ENCODE results near the gene LONP1. TPM values are rescaled to one million over a fixed set of nuclear protein-coding genes. Genes with fewer than 3 reads are reported as not detected.
"Not testable (repeated sequence)": the region's sequence is repeated elsewhere in the genome, so short reads cannot be mapped to it uniquely, and the experiment has no call there.

Gene LONP1
- total and polyA plus RNA-seq, 8 donors, result 23.3 to 63.9 (median 39.4) TPM

DNA sequence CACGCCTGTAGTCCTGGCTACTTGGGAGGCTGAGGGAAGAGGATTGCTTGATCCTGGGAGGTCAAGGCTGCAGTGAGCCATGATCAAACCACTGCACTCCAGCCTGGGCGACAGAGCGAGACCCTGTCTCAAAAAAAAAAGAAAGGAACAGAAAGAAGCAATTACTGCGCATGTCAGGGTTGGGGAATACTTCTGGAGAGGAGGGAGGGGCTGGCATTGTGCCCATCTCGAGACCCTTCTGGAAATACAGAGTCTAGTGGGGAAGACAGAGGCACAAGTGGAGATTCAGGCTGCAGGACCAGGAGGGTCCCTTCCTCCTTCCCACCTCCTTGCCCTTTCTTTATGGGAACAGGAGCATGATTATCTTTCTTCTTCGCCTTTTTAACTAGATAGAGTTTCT lies 33.8 kb upstream of the LONP1 start:
- FAIRE-seq (no peak), ATAC-seq (no peak), DNase-seq (no peak)
- Histone ChIP-seq H3K36me3 (no peaks in the 10 kb centered on the region), H3K27ac (no peak overlapping the region), H3K27me3 (no peaks in the 10 kb centered on the region), H3K9me3 (no peaks in the 10 kb centered on the region), H3K4me3 (no peak overlapping the region), H3K4me1 (no peaks in the 10 kb centered on the region)
- WGBS, 2 donors, result 56 to 71% methylated on average over 6 of the region's 6 CpGs
- TF ChIP-seq, protein P1, sequence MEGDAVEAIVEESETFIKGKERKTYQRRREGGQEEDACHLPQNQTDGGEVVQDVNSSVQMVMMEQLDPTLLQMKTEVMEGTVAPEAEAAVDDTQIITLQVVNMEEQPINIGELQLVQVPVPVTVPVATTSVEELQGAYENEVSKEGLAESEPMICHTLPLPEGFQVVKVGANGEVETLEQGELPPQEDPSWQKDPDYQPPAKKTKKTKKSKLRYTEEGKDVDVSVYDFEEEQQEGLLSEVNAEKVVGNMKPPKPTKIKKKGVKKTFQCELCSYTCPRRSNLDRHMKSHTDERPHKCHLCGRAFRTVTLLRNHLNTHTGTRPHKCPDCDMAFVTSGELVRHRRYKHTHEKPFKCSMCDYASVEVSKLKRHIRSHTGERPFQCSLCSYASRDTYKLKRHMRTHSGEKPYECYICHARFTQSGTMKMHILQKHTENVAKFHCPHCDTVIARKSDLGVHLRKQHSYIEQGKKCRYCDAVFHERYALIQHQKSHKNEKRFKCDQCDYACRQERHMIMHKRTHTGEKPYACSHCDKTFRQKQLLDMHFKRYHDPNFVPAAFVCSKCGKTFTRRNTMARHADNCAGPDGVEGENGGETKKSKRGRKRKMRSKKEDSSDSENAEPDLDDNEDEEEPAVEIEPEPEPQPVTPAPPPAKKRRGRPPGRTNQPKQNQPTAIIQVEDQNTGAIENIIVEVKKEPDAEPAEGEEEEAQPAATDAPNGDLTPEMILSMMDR (IDR thresholded peaks at IDR 0.05), result no peak
- intact Hi-C loops (cut with DNase I), result no loop called here

DNA sequence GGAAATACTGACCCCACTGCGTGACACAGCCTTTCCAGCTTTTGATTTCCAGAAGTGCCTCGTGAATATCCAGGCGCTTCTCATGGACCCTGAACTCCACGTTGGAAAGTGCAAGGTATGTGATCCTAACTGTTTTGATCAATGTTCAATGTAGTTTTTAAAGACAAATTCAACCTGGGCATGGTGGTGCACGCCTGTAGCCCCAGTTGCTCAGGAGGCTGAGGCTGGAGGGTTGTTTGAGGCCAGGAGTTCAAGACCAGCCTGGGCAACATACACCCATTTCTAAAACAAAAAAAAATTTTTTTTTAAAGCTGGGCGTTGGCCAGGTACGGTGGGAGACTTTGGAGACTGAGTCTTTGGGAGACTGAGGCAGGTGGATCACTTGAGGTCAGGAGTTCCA lies 31.8 kb upstream of the LONP1 start:
- H3K4me1 ChIP-seq, result no peaks in the 10 kb centered on the region
- no peaks in the 10 kb centered on the region for H3K27me3 ChIP-seq
- no peak overlapping the region for H3K27ac ChIP-seq
- no peak for DNase-seq
- ATAC-seq, result no peak
- intact Hi-C loops (cut with DNase I), result no loop called here
- H3K36me3 ChIP-seq, result no peaks in the 10 kb centered on the region
- H3K9me3 ChIP-seq, result no peaks in the 10 kb centered on the region
- WGBS, 2 donors, result 57 to 68% methylated on average over 7 of the region's 7 CpGs
- H3K4me3 ChIP-seq, result no peak overlapping the region
- FAIRE-seq, result no peak
- TF ChIP-seq, protein P1 (IDR thresholded peaks at IDR 0.05), result no peak

DNA sequence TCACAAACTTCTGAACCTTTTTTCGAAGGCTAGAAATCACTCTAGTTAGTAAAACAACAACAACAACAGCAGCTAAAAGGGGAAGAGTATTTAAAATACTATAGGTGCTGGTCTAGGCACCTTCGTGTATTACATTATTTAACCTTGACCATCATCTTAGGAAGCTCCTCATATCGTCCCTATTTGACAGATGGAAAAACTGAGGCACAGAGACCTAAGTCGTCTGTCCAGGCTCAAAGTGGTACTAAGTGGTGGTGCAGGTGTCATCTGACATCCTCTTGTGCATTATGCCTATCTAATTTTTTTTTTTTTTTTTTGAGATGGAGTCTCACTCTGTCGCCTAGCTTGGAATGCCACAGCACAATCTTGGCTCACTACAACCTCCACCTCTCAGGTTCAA lies 29.6 kb upstream of the LONP1 start:
- H3K27me3 ChIP-seq, result no peaks in the 10 kb centered on the region
- TF ChIP-seq, protein P1 (IDR thresholded peaks at IDR 0.05), result no peak
- DNase-seq (no peak), FAIRE-seq (no peak), ATAC-seq (no peak)
- H3K36me3 ChIP-seq, result no peaks in the 10 kb centered on the region
- no peak overlapping the region for H3K27ac ChIP-seq
- no peak overlapping the region for H3K4me3 ChIP-seq
- no peaks in the 10 kb centered on the region for H3K9me3 ChIP-seq
- WGBS, 2 donors, result 65 to 78% methylated on average over 5 of the region's 5 CpGs
- no peaks in the 10 kb centered on the region for H3K4me1 ChIP-seq
- intact Hi-C loops (cut with DNase I), result no loop called here

- intact Hi-C loops (cut with DNase I); H3K4me3 ChIP-seq; DNase-seq; ATAC-seq; H3K9me3 ChIP-seq; FAIRE-seq; H3K27me3 ChIP-seq; H3K27ac ChIP-seq; H3K4me1 ChIP-seq; H3K36me3 ChIP-seq: not testable (repeated sequence)
- 18 to 24% methylated on average over 6 of the region's 6 CpGs for WGBS, 2 donors
Measured at GRCh38 chr19:5748920-5749319, 29.0 kb upstream of the LONP1 start.

DNA sequence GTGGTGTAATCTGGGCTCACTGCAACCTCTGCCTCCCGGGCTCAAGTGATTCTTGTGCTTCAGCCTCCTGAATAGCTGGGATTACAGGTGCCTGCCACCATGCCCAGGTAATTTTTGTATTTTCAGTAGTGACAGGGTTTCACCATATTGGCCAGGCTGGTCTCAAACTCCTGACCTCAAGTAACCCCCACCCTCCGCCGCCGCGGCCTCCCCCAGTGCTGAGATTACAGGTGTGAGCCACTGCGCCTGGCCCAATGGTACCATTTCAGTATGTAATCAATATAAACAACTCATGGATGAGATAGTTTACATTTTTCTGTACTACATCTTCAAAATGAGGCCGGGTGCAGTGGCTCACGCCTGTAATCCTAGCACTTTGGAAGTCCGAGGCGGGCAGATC lies 25.1 kb upstream of the LONP1 start:
- WGBS, 2 donors, result 58 to 84% methylated on average over 10 of the region's 10 CpGs
- intact Hi-C loops (cut with DNase I), result not testable (repeated sequence)

DNA sequence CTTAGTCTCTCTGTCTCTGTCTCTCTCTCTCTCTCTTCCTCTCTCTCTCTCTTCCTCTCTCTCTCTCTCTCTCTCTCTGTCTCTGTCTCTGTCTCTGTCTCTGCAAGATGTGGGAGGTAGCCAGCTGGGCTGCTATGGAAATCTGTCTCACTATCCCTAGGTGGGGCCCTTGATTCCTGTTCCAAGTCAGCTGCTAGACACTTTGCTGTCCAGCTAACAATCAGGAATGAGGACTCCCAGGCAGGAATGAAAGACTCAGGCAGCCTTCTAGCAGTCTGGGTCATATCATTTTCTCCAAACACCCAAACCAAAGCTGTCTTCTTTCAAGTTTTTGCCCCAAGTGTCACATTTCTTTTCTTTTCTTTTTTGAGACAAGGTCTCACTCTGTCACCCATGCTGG lies 23.7 kb upstream of the LONP1 start:
- H3K36me3 ChIP-seq, result no peaks in the 10 kb centered on the region
- intact Hi-C loops (cut with DNase I), result no loop called here
- H3K27me3 ChIP-seq, result no peaks in the 10 kb centered on the region
- H3K4me1 ChIP-seq, result no peaks in the 10 kb centered on the region
- ATAC-seq, result no peak
- no peak for FAIRE-seq
- H3K27ac ChIP-seq, result no peak overlapping the region
- H3K9me3 ChIP-seq, result no peaks in the 10 kb centered on the region
- DNase-seq, result no peak
- no peak overlapping the region for H3K4me3 ChIP-seq
- TF ChIP-seq, protein P1 (IDR thresholded peaks at IDR 0.05), result no peak

More for the DNA sequence above, 25.1 kb upstream of the LONP1 start:
- not testable (repeated sequence) for H3K36me3 ChIP-seq, H3K27ac ChIP-seq, H3K9me3 ChIP-seq, DNase-seq, H3K4me3 ChIP-seq, H3K4me1 ChIP-seq, H3K27me3 ChIP-seq, ATAC-seq, FAIRE-seq

Measured in pancreas (tissue), 10 donors.